ENCODE data around the gene NPLOC4.
A peak's percentile ranks its signal among the peaks of the same experiment; 100 is the strongest.

The NPLOC4 gene

DNA sequence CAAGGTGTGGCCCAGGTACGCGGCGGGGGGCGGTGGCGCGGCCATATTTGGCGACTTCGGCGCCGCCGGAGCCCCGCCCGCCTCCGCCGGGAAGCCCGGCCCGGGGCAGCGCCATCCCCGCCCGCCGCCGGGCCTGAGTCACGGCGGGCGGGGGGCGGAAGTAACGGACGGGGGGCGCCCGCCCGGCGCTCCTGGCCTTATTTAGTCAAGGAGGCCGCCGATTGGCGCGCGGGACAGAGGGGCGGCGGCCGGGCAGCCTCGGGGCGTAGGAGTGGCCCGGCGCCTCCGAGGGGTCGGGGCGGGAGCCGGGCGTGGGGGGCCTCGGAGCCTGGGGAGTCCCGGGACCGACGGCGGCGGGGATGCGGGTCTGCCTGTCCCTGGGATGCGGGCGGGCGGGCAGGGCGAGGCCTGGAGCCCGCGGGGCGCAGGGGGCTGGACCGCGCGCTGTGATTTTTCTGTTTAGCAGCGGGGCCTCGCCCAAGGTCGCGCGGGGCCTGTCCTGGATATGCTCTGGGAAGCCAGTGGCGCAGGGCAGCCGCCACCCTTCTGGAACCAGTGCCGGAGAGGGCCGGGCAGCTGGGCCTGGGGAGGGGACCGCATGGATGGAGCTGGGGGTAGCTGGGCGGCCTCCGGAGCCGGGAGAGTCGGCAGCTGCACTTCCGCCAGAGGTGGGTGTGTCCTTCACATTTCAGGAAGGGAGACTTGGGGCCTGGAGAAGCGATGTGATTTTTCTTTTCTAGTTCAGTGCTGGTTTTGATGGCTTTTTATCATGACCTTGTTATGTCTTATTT is 122.0 kb downstream of the NPLOC4 start:
- TF ChIP-seq, protein P1, sequence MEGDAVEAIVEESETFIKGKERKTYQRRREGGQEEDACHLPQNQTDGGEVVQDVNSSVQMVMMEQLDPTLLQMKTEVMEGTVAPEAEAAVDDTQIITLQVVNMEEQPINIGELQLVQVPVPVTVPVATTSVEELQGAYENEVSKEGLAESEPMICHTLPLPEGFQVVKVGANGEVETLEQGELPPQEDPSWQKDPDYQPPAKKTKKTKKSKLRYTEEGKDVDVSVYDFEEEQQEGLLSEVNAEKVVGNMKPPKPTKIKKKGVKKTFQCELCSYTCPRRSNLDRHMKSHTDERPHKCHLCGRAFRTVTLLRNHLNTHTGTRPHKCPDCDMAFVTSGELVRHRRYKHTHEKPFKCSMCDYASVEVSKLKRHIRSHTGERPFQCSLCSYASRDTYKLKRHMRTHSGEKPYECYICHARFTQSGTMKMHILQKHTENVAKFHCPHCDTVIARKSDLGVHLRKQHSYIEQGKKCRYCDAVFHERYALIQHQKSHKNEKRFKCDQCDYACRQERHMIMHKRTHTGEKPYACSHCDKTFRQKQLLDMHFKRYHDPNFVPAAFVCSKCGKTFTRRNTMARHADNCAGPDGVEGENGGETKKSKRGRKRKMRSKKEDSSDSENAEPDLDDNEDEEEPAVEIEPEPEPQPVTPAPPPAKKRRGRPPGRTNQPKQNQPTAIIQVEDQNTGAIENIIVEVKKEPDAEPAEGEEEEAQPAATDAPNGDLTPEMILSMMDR (conservative IDR thresholded peaks at IDR 0.05), result no peak

DNA sequence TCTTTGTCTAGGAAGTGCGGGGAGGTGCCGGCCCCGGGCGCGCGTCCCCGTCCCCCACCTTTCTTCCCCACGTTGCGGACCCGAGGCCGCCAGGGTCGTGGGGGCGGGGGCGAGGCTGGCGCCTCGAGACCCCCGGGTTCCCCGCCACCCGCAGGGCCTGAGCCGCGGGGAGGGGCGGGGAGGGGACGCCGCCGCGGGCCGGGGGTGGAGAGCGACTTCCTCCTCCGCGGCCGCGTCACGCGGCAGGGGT is 122.5 kb downstream of the NPLOC4 start:
- H3K27ac ChIP-seq, result peak overlapping the region; percentile 100
- TF ChIP-seq, protein P1 (conservative IDR thresholded peaks at IDR 0.05), result no peak

More for the DNA sequence above, 122.0 kb downstream of the NPLOC4 start:
- H3K27ac ChIP-seq, result peak overlapping the region; percentile 100

DNA sequence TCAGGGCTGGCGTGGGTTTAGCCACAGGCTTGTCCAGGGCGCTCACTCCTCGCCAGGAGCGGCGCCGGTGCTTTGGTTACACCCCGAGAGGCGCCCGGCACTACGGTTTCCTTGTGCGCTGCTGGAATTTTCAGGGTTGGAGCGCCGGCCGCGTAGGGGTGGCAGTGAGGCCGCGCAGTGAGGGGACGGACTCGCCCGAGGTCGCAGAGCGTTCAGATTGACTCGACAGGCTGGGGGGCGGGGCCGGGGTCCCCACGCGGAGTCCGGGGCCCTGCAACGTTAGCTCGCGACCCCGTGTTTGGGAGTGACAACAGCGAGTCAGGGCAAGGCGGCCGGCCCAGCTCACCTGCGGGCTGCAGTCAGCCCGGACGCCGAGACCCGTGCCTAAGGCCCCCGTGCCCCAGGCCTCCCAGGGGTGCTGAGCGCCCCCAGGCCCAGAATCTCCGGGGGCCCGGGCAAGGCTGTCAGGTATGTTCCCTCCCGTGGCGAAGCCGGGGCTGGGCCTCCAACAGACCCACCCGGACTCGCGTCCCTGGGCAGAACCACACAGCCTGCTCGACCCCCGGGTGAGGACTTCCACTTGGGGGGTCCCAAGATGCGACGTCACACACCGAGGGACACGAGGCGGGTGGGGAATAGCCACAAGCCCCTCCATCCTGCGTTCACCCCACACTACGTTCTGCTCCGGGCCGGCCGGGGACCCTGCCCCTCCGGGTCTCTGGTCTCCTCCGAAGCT is 123.0 kb downstream of the NPLOC4 start:
- TF ChIP-seq, protein P1 (conservative IDR thresholded peaks at IDR 0.05), result no peak
- peak overlapping the region; percentile 100 for H3K27ac ChIP-seq

DNA sequence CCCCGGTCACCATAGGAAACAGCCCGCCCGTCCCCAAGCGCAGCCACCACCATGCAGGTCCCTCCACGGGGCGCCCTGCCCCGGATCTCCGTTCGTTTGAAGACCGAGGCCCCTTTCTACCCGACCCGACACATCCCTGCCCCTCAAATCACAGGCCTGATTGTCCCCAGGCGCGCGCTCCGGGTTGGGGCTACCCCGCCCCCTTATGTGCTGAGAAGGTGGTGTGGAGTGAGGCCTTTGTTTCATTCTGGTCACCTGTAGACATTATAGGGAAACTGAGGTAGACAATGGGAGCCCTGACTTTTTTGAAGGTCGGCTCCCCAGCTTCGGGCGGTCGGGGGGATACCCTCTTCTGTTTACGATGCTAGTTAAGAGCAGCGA is 123.5 kb downstream of the NPLOC4 start:
- TF ChIP-seq, protein P1 (conservative IDR thresholded peaks at IDR 0.05), result no peak
- peak overlapping the region; percentile 100 for H3K27ac ChIP-seq

DNA sequence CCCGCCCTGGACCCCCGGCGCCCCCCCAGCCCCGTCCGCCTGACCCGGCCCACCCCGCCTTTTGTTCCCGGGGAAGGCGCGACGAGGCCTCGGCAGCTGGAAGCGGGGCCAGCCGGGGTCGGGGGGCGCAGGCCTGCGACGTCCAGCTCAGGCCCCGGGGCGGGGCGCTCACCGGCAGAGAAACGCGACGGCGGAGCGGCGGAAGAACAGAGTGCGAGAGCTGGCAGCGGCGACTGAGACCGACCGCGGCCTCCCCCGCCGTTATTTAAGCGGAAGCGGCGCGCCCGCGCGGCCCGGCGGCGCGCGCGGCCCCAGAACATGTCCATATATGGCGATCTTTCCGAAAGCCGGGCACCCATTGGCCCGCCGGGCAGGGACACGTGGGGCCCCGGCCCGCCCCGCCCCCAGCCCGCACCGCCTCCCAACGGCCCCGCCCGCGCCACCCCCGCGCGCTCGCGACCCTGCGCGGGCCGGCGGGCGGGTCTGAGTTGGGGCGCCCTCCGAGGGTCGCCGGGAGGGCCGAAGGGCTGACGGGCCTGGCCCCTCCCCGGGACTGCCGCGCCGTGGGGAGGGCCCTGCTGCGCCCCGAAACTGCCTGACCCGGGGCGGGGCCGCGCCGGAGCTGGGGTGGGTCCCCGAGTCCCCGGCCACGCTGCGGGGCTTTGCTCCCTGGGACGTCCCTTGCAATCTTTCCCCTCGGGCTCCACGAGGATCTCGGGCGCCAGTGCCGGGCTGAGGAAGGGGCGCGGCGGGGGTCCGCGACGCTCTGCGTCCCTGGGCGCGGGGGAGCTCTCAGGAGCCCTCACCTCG is 124.1 kb downstream of the NPLOC4 start, which contains the start of gene ACTG1:
ACTG1 (minus strand) TSS at position 238 of the 810 bp plus-strand sequence. CDS start 445 bp downstream, outside the sequence.
- H3K27ac ChIP-seq, result peak within 1 kb of the TSS; percentile 100
- TF ChIP-seq, protein P1 (conservative IDR thresholded peaks at IDR 0.05), result no peak

DNA sequence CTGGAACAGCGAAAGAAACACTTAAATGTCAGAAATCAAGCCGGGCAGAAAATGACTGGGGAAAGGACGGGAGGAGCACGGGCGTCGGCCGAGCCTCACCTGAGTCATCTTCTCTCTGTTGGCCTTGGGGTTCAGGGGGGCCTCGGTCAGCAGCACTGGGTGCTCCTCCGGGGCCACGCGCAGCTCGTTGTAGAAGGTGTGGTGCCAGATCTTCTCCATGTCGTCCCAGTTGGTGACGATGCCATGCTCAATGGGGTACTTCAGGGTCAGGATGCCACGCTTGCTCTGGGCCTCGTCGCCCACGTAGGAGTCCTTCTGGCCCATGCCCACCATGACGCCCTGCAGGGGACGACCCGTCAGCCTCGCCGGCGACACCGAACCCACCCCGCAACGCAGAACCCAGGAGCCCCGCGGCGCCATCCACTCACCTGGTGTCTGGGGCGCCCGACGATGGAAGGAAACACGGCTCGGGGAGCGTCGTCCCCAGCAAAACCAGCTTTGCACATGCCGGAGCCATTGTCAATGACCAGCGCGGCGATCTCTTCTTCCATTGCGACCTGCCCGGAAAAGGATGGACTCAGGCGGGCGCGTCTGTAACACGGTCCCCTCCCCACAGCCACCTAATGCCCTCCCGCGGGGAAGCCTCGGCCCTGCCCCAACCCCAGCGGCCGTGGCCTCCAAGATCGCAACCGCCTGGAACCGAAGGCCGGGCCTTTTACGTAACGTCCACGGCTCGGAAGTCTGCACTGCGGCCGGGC is 124.9 kb downstream of the NPLOC4 start:
- peak overlapping the region; percentile 100 for H3K27ac ChIP-seq
- TF ChIP-seq, protein P1 (conservative IDR thresholded peaks at IDR 0.05), result no peak
